HG02981 (cell line): ENCODE measurements around the gene GORASP2.
"Not testable (repeated sequence)": the region's sequence is repeated elsewhere in the genome, so short reads cannot be mapped to it uniquely, and the experiment has no call there.

Experiments used
- ATAC-seq: cut with Tn5 transposase; IDR thresholded peaks from one replicate; pipeline ENCODE4 v1.9.1; 2021; ENCODE audit warnings: mild to moderate bottlenecking, moderate library complexity; ENCODE audit not compliant: unreplicated experiment

Gene GORASP2

GRCh38 chr2:170928824-170929685 lies at the start of gene GORASP2:
Gene GORASP2, plus strand, starts transcription at chr2:170929253. Its CDS starts 88 bp downstream, at chr2:170929341.
- peak; percentile 93 for ATAC-seq

DNA sequence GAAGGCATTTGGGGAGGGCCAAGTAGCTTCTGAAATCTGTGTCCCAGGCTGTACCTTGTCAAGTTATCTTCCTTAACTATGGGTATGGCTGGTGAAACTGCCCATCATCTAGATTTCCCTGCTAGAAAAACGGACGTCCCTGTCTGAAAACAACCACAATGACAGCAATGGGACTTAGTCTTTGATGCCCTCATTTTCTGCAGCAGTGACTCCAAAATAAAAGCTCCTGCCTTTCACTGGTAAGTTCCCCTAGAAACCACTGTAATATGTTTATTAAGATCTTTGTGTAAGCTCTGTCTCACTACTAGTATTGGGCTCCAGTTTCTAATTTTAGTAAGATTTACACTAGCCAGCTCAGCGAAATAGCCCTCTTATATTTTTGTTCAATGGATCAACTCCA lies 47.2 kb upstream of the GORASP2 start:
- ATAC-seq = no peak

DNA sequence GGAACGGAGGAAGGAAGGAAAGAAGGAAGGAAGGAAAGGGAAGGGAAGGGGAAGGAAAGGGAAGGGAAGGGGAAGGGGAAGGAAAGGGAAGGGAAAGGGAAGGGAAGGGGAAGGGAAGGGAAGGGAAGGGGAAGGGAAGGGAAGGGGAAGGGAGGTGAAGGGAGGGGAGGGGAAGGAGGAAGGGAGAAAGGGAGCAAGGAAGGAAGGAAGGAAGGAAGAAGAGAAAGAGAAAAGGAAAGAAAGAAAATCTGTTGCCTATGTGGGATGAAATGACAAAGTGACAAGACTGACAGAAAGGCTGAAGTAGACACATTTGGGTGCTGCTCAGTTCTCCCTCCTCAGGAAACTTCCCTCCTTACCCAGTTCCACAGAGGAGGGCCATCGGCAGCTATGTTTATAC lies 46.3 kb upstream of the GORASP2 start:
- no peak for ATAC-seq

- ATAC-seq = no peak
Observed at GRCh38 chr2:170883683-170884082, 45.4 kb upstream of the GORASP2 start.

DNA sequence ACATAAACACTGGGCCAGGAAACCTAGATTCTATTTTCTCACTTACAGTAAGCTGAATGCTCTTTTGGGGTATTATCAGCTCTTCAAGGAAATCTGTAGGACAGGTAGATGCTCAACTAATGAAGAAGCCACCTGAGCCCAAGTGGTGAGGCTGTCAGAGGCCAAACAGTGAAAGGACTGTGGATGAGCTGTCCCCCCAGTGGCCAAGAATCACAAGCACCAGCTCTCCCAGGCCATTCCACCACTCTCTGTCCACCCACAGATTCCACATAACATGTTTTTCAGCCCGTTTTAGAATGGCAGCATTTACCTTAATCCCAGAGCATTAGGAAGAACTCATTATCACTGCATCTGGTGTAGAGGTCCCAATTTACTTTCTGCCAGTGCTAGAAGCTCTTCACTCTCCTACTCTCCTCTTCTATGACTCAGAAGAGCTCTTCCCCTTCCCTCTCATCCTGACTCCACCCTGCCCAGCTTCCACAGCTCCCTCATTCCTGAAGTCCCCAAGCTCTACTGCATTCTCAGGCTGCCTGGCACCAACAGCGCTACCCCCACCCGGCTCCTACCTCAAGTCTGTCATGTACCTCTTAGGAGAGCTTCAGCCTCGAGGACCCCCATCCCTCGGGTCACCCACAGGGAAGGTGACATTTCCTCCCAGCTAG lies 43.8 kb upstream of the GORASP2 start:
- no peak for ATAC-seq

DNA sequence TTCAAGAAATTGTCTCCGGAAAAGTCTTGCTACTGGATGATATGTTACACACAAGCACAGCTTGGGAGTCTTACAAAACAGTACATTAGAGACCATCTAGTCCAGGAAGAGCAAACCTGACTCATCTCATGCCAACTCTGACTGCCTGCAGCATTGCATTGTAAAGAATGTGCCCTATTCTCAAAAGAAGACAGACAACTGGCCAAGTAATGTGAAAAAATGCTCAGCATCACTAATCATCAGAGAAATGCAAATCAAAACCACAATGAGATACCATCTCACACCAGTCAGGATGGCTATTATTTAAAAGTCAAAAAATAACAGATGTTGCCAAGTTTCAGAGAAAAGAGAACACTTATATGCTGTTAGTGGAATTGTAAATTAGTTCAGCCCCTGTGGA lies 42.7 kb upstream of the GORASP2 start:
- ATAC-seq = no peak

GRCh38 chr2:170887496-170887895 lies 41.6 kb upstream of the GORASP2 start:
- no peak for ATAC-seq

GRCh38 chr2:170887896-170888295 lies 41.2 kb upstream of the GORASP2 start:
- ATAC-seq = no peak

- no peak for ATAC-seq
Observed at GRCh38 chr2:170891893-170892292, 37.2 kb upstream of the GORASP2 start.

GRCh38 chr2:170892391-170892951 lies 36.6 kb upstream of the GORASP2 start:
- no peak for ATAC-seq

DNA sequence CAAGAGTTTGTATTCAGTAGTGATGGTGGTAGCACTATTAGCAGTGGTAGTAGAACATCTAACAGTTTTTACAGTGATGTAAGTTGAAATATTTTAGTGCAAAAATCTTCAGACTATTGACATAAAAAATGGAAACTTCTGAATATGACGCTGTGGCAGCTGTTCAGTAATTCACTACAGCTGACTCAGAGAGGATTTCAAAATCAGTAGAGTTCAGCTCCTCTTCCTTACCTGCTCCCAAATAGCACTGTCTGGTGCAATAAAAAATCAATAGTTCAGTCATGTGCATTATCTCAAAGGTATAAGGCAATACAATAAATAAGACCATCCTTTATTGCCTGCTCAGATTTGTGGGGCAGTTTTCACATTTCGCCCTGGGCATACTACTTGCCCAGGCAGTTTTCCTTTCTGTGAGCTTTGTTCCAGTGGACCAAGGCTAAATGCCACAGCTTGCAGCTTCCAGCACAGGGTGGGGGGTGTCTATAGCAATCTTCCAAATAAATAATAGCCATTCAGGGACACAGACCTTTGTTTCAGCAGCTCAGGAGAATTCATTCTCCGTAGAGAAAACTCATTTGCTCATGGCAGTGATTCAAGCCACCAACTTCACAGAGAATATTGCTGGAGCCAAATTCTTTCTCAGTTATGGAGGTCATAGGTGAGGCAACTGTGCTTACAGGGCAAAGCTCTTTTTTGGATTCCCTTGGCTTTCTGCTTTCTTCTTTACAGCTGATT lies 33.9 kb upstream of the GORASP2 start:
- no peak for ATAC-seq

GRCh38 chr2:170896622-170897021 lies 32.4 kb upstream of the GORASP2 start:
- no peak for ATAC-seq

GRCh38 chr2:170897108-170897507 lies 31.9 kb upstream of the GORASP2 start:
- ATAC-seq = no peak

GRCh38 chr2:170905864-170906263 lies 23.2 kb upstream of the GORASP2 start:
- no peak for ATAC-seq

DNA sequence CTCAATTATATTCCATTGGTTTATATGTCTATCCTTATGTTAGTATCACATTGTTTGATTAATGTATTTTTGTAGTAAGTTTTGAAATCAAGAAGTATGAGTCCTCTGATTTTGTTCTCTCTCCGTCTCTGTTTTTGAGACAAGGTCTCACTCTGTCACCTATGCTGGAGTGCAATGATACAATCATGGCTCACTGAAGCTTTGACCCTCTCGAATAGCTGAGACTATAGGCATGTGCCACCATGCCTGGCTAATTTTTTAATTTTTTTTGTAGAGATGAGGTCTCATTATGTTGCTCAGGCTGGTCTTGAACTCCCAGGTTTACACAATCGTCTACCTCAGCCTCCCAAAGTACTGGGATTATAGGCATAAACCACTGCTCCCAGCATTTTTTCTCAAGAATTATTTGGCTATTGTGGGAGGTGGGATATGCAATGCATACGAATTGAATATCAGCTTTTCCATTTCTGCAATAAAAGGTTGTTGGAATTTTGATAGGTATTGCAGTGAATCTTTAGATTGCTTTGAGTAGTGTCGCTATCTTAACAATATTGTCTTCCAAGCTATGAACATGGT lies 17.7 kb upstream of the GORASP2 start:
- no peak for ATAC-seq

DNA sequence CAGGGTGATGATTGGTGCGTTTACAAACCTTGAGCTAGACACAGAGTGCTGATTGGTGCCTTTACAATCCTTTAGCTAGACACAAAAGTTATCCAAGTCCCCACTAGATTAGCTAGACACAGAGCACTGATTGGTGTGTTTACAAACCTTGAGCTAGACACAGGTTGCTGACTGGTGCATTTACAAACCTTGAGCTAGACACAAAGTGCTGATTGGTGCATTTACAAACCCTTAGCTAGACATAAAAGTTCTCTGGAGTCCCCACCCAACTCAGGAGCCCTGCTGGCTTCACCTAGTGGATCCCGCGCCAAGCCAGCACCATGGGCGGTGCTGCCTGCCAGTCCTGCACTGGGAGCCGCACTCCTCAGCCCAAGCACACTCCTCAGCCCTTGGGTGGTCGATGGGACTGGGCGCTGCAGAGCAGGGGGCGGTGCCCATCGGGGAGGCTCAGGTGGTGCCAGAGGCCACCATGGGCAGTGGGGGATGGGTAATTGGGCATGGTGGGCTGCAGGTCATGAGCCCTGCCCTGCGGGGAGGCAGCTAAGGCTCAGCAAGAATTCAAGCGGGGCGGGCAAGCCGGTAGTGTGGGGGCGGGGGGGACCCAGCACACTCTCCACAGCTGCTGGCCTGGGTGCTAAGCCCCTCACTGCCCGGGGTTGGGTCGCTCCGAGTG lies 13.9 kb upstream of the GORASP2 start:
- not testable (repeated sequence) for ATAC-seq

GRCh38 chr2:170917219-170917913 lies 11.7 kb upstream of the GORASP2 start:
- ATAC-seq = no peak

DNA sequence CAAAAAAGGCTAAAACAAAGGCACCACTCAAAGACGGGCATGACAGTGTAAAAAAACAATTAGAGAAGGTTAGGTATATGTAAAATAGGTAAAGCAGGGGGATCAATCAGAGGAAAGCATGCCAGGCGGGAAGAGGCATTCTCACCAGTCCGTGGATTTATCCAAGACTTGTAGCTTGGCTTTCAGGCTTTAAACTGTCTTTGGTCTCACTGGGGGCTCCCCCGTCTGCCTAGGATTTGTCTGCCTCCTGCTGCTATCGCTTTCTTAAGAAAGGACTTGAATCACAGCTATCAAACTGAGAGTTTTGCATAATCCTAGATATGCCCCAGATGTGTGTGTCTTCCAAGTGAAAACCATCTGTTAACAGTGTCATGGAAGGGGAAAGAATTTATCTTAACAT lies 11.1 kb upstream of the GORASP2 start:
- ATAC-seq = no peak

GRCh38 chr2:170921873-170922272 lies 7.2 kb upstream of the GORASP2 start:
- ATAC-seq = not testable (repeated sequence)
